GM19468 (cell line): ENCODE results near the gene PECR.
"Not testable (repeated sequence)": the region's sequence is repeated elsewhere in the genome, so short reads cannot be mapped to it uniquely, and the experiment has no call there.

Experiments used
- ATAC-seq: cut with Tn5 transposase; IDR thresholded peaks from one replicate; pipeline ENCODE4 v1.9.1; 2021; ENCODE audit warnings: mild to moderate bottlenecking, moderate library complexity, moderate number of reproducible peaks; ENCODE audit not compliant: unreplicated experiment; ENCODE audit errors: extremely low read depth

The PECR gene

GRCh38 chr2:216107760-216108159 lies 26.2 kb upstream of the PECR start:
- ATAC-seq = no peak

GRCh38 chr2:216107320-216107719 lies 25.7 kb upstream of the PECR start:
- no peak for ATAC-seq

- no peak for ATAC-seq
These were observed 23.1 kb upstream of the PECR start for GRCh38 chr2:216104691-216105090.

GRCh38 chr2:216103213-216103612 lies 21.6 kb upstream of the PECR start:
- ATAC-seq = no peak

- ATAC-seq = no peak
These were observed 19.5 kb upstream of the PECR start for GRCh38 chr2:216101109-216101508.

GRCh38 chr2:216098421-216099334 lies 17.1 kb upstream of the PECR start:
- ATAC-seq = no peak

GRCh38 chr2:216094701-216095100 lies 13.1 kb upstream of the PECR start:
- ATAC-seq = no peak

- no peak for ATAC-seq
These were observed 11.0 kb upstream of the PECR start for GRCh38 chr2:216092646-216093045.

GRCh38 chr2:216090369-216090786 lies 8.8 kb upstream of the PECR start:
- no peak for ATAC-seq

GRCh38 chr2:216086207-216086893 lies 4.7 kb upstream of the PECR start:
- ATAC-seq = no peak

- no peak for ATAC-seq
These were observed 2.9 kb upstream of the PECR start for GRCh38 chr2:216084547-216084946.

GRCh38 chr2:216083464-216084281 lies 2.1 kb upstream of the PECR start:
- no peak for ATAC-seq

GRCh38 chr2:216082805-216083204 lies 1.2 kb upstream of the PECR start:
- no peak for ATAC-seq

- ATAC-seq = no peak
These were observed 605 bp upstream of the PECR start for GRCh38 chr2:216082117-216082711.

- ATAC-seq = no peak
These were observed 597 bp downstream of the PECR start for GRCh38 chr2:216081012-216081411.

GRCh38 chr2:216080048-216080447 lies 1.6 kb downstream of the PECR start:
- ATAC-seq = not testable (repeated sequence)

- no peak for ATAC-seq
These were observed 2.8 kb downstream of the PECR start for GRCh38 chr2:216078776-216079175.

- ATAC-seq = no peak
These were observed 5.8 kb downstream of the PECR start for GRCh38 chr2:216075510-216076485.

- ATAC-seq = no peak
These were observed 6.8 kb downstream of the PECR start for GRCh38 chr2:216074794-216075193.
